Lung (tissue), 12 donors: ENCODE data around the gene TNFSF8. TPM values are rescaled to one million over a fixed set of nuclear protein-coding genes. Genes with fewer than 3 reads are reported as not detected.

Experiments used
- ATAC-seq: fragments of 200-7000 bp; cut with Tn5 transposase; one replicate; pipeline ENCODE4 v1.9.1; 2020; ENCODE audit warnings: moderate number of reproducible peaks; ENCODE audit not compliant: insufficient read depth, low FRiP score
- DNase-seq, 3 donors: peaks; one replicate each; pipeline ENCODE4 v3.0.0-alpha.2; 2013 to 2017
- H3K27ac ChIP-seq, 2 donors: one replicate each; pipeline ENCODE4 v1.5.1; 2013; ENCODE audit warnings: mild to moderate bottlenecking in 2 of 2, moderate library complexity in 2 of 2, control low read depth in 1 of 2, inconsistent platforms in 1 of 2, low read depth in 1 of 2, low read length in 1 of 2
- H3K27me3 ChIP-seq, 3 donors: one replicate each; pipeline ENCODE4 v1.5.1; 2013; ENCODE audit warnings: low read length in 2 of 3; ENCODE audit not compliant: control insufficient read depth in 3 of 3, insufficient read depth in 3 of 3
- H3K36me3 ChIP-seq, 4 donors: one replicate each; pipeline ENCODE4 v1.5.1; 2013; ENCODE audit warnings: low read length in 4 of 4, mild to moderate bottlenecking in 1 of 4, moderate library complexity in 1 of 4; ENCODE audit not compliant: control insufficient read depth in 4 of 4, insufficient read depth in 4 of 4
- H3K4me1 ChIP-seq, 5 donors: one replicate each; pipeline ENCODE4 v1.5.1; 2013; ENCODE audit warnings: low read length in 5 of 5, mild to moderate bottlenecking in 2 of 5, moderate library complexity in 1 of 5; ENCODE audit not compliant: control insufficient read depth in 5 of 5, insufficient read depth in 5 of 5
- H3K4me3 ChIP-seq: one replicate; pipeline ENCODE4 v1.5.1; 2013; ENCODE audit warnings: mild to moderate bottlenecking, control low read depth, moderate library complexity
- H3K9ac ChIP-seq, 2 donors: one replicate each; pipeline ENCODE4 v1.5.1; 2013; ENCODE audit warnings: low read length in 2 of 2, control low read depth in 1 of 2; ENCODE audit not compliant: insufficient read depth in 1 of 2
- H3K9me3 ChIP-seq, 4 donors: one replicate each; pipeline ENCODE4 v1.5.1; 2013; ENCODE audit warnings: low read length in 3 of 4, mild to moderate bottlenecking in 1 of 4, moderate library complexity in 1 of 4; ENCODE audit not compliant: control insufficient read depth in 4 of 4, insufficient read depth in 3 of 4
- WGBS, 2 donors: extraction: QIAGEN DNeasy Blood & Tissue Kit; methylation state at CpG; one replicate each; pipeline ENCODE4 v1.1.7; 2013; 5-methylcytosine and 5-hydroxymethylcytosine counted together
- polyA plus RNA-seq, 2 donors: library from polyadenylated mRNA; stranded (reverse); fragments of 200-250 nt; gene quantifications; one replicate each; pipeline ENCODE4 v1.2.1, GENCODE V29; 2013
- total RNA-seq, 2 donors: library from RNA; depleted of rRNA in 1 of 2; stranded (reverse); fragments of >200 nt in 1 of 2; gene quantifications; one replicate each; pipeline ENCODE4 v1.2.1, GENCODE V29; 2014 to 2021
- TF ChIP-seq, protein P1 (sequence below): IDR thresholded peaks from 2 replicates; pipeline ENCODE4 v1.5.1; 2012; ENCODE audit warnings: mild to moderate bottlenecking; ENCODE audit errors: control extremely low read depth, extremely low read depth
- donor health status: control.
- donor health status: control.
- donor health status: Bipolar disorder and iron deficiency.
- donor health status: healthy.
- donor health status: DM: yes; HTN: yes; CAD: no.

The TNFSF8 gene
- total and polyA plus RNA-seq, 4 donors = 0.61 to 8.7 (median 4.8) TPM

GRCh38 chr9:114969269-114969668, 38.9 kb upstream of the TNFSF8 start:
- ATAC-seq (no peak), DNase-seq (no peak)
- Histone ChIP-seq H3K9ac (no peak overlapping the region), H3K4me3 (no peak overlapping the region), H3K9me3 (no peaks in the 10 kb centered on the region), H3K27me3 (no peaks in the 10 kb centered on the region), H3K4me1 (peaks cover 0 to 13% (median 0%) of the 10 kb centered on the region in 5 donors), H3K27ac (no peak overlapping the region), H3K36me3 (no peaks in the 10 kb centered on the region)
- WGBS, 2 donors = 59 to 82% methylated on average over 1 of the region's 1 CpG
- TF ChIP-seq, protein P1, sequence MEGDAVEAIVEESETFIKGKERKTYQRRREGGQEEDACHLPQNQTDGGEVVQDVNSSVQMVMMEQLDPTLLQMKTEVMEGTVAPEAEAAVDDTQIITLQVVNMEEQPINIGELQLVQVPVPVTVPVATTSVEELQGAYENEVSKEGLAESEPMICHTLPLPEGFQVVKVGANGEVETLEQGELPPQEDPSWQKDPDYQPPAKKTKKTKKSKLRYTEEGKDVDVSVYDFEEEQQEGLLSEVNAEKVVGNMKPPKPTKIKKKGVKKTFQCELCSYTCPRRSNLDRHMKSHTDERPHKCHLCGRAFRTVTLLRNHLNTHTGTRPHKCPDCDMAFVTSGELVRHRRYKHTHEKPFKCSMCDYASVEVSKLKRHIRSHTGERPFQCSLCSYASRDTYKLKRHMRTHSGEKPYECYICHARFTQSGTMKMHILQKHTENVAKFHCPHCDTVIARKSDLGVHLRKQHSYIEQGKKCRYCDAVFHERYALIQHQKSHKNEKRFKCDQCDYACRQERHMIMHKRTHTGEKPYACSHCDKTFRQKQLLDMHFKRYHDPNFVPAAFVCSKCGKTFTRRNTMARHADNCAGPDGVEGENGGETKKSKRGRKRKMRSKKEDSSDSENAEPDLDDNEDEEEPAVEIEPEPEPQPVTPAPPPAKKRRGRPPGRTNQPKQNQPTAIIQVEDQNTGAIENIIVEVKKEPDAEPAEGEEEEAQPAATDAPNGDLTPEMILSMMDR = no peak

GRCh38 chr9:114968671-114969070, 38.3 kb upstream of the TNFSF8 start:
- Histone ChIP-seq H3K36me3 (no peaks in the 10 kb centered on the region), H3K27me3 (no peaks in the 10 kb centered on the region), H3K4me1 (peaks cover 0 to 13% (median 0%) of the 10 kb centered on the region in 5 donors), H3K4me3 (no peak overlapping the region), H3K9me3 (no peaks in the 10 kb centered on the region), H3K9ac (no peak overlapping the region), H3K27ac (no peak overlapping the region)
- WGBS, 2 donors = 10 to 16% methylated on average over 1 of the region's 1 CpG
- DNase-seq (peak in 2 of 3 donors; percentile 64 to 73), ATAC-seq (peak; percentile 27)
- TF ChIP-seq, protein P1 = no peak

DNA sequence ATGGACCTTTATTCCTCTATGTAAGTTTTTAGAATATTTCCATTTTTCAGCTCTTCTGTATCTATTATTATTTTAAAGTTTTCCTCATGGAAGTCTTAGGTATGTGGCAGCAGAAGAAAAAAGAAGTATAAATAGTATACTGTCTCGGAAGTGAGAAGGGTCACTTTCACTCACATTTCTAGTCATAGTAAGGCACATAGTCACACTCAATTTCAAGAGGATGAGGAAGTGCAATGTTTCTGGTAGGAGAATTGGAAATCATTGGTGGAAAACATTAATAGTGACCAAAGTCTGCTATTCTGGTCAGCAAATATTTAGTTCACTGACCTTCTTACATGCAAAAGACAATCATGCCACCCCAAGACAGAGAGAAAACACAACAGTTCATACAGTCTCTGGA, 35.2 kb upstream of the TNFSF8 start:
- WGBS, 2 donors = 73 to 90% methylated on average over 1 of the region's 1 CpG
- no peak overlapping the region for H3K4me3 ChIP-seq

DNA sequence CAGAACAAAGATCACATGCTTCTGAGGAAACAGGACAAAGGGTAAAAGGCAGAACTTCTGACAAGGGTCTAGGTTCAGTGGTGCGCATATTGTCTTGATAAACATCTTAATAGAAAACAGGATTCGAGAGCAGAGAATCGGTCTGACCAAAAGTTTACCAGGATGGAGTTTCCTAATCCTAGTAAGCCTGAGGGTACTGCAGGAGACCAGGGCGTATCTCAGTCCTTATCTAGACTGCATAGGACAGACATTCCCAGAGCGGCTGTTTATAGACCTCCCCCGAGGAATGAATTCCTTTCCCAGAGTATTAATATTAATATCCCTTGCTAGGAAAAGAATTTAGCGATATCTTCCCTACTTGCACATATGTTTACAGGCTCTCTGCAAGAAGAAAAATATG, 32.4 kb upstream of the TNFSF8 start:
- H3K27ac ChIP-seq = no peak overlapping the region

More for the DNA sequence above, 35.2 kb upstream of the TNFSF8 start:
- DNase-seq (no peak), ATAC-seq (no peak)
- Histone ChIP-seq H3K27me3 (no peaks in the 10 kb centered on the region), H3K27ac (no peak overlapping the region), H3K36me3 (no peaks in the 10 kb centered on the region), H3K4me1 (peaks cover 0 to 13% (median 0%) of the 10 kb centered on the region in 5 donors), H3K9me3 (peaks cover 0 to 6% (median 2%) of the 10 kb centered on the region in 4 donors), H3K9ac (no peak overlapping the region)
- TF ChIP-seq, protein P1 = no peak

More for the DNA sequence above, 32.4 kb upstream of the TNFSF8 start:
- TF ChIP-seq, protein P1 = no peak
- H3K27me3 ChIP-seq = no peaks in the 10 kb centered on the region
- no peak overlapping the region for H3K9ac ChIP-seq
- no peaks in the 10 kb centered on the region for H3K36me3 ChIP-seq
- 89 to 95% methylated on average over 7 of the region's 7 CpGs for WGBS, 2 donors
- H3K4me3 ChIP-seq = no peak overlapping the region
- DNase-seq (no peak), ATAC-seq (no peak)
- peaks cover 0 to 6% (median 2%) of the 10 kb centered on the region in 4 donors for H3K9me3 ChIP-seq
- no peaks in the 10 kb centered on the region for H3K4me1 ChIP-seq
